Fibroblast of skin of back (primary cell): Measurements from ENCODE around the gene UPK3B.
"Not testable (repeated sequence)": the region's sequence is repeated elsewhere in the genome, so short reads cannot be mapped to it uniquely, and the experiment has no call there.

Experiments
- DNase-seq: peaks from one replicate; pipeline ENCODE4 v3.0.0-alpha.2; 2013

Gene UPK3B

DNA sequence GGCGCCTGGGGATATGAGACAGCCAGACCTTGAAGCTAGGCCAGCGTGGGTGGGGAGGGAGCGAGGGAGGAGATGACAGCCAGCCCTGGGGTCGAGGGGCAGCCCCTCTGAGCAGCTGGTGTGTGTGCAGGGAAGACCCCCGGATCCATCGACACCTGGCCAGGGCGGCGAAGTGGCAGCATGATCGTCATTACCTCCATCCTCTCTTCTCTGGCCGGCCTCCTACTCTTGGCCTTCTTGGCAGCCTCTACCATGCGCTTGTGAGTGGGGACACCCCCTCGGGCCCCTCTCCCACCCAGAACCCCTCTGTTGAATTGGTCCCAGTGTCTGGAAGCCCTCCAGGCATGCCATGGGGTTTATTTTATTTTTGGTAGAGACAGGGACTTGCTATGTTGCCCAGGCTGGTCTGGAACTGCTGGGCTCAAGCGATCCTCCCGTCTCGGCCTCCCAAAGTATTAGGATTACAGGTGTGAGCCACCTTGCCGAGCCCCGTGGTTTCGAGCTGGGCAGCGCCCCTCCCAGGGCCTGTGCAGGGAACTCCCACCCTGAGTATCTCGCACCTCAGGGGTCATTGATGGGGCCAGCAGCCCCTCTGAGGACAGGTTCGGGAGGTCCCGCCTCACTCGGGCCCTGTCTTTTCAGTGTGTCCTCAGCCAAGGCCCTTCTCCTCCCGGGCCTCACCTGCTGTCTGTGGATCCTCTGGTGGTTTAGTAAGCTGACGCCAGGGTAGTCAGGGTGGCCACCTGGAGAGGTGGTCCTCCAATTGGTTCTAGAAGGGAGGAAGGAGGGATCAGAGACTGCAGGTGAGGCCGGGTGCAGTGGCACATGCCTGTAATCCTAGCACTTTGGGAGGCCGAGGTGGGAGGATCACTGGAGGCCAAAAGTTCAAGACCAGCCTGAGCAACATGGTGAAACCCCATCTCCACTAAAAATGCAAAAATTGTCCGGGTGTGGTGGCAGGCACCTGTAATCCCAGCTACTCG, 3.8 kb downstream of the UPK3B start:
- DNase-seq = no peak

DNA sequence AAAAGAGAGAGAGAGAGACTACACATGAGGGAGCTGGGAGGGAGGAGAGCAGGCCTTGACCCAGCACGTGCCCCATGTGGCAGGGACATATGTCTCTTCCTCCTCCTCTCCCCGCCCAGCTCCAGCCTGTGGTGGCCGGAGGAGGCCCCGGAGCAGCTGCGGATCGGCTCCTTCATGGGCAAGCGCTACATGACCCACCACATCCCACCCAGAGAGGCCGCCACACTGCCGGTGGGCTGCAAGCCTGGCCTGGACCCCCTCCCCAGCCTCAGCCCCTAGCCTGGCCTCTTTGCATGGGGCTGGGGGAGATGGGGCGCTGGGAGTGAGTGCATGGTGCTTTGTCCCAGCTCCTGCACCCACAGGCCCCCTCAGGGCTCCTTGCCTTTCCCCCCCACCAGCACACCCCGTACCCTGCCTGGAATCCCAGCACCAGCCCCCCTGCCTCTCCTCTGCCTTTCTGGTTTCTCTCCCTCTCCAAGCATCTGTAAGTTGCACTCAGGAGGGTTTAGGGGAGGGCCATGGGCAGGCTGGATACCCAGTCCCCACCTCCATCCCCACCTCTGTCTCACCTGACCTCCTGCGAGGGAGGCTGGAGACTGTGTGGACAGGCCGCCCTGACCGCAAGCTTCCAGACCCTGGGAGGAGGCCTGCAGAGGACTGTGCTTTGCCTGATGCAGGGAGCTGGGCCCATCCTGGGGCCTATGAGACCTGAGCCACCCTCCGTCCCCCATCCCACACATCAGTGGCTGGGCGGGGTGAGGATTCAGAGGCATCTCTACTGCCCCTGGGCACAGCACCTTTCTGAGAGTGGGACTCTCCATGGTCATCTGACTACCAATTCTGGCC, 4.8 kb downstream of the UPK3B start:
- DNase-seq = no peak

DNA sequence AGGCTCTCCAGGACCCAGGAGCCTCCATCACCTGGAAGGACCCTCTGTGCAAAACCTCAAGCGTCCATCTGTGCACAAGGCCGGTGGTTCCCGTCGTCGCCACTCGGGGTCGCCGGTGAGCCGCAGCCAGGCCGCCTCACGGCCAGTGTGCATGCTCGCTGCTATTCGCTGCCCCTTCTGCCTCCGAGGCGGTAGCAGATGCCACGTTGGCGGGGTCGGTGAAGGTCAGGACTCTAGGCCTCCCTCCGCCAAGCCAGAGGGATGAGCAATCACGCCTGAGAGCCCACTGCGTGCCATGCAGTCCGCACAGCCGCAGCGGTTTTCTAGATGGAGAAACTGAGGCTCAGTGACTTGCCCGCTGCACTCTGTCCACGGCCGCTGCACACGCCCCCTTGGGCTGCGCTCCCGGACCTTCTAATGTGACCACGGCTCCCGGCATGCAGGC, 5.7 kb downstream of the UPK3B start:
- DNase-seq = no peak

DNA sequence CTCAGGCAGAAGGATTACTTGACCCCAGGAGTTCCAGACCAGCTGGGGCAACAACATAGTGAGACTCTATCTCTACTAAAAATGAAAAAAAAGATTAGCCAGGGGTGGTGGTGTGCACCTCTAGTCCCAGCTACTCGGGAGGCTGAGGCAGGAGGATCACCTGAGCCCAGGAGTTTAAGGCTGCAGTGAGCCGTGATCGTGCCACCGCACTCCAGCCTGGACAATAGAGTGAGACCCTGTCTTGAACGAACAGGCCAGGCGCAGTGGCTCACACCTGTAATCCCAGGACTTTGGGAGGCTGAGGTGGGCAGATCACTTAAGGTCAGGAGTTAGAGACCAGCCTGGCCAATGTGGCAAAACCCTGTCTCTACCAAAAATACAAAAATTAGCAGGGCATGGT, 6.6 kb downstream of the UPK3B start:
- not testable (repeated sequence) for DNase-seq

DNA sequence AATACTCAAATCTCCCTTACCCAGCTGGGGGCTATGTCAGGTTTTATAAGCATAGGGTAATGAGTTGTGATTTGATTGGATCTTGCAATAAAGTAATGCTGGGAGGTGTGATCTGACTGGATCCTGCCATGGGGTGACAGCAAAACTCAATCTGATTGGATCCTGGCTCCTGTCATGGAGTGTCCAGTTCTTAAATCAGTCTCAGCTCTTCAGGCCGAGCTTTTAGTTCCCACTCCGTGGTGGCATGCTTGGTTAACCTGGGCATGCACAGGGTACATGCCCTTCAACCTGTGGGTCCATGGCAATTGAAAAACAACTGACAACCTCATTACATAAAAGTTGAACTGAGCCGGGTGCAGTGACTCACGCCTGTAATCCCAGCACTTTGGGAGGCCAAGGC, 15.8 kb downstream of the UPK3B start:
- not testable (repeated sequence) for DNase-seq

DNA sequence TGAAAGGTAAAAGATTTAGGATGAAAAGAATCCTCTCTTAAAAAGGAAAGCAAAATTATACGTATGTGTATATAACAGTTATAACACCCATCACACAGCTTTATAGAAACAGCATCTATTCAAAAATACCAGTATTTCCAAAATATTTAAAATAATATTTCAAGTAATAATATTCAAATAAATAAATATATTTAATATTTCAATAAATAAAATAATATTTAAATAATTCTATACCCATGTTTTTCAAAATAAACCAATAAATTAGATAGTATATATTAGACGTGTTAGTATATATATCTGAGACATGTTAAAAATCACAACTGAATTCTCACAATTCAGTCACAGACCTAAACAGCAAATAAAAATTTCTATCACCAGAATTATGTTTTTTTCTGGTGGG, 21.3 kb downstream of the UPK3B start:
- DNase-seq = not testable (repeated sequence)

DNA sequence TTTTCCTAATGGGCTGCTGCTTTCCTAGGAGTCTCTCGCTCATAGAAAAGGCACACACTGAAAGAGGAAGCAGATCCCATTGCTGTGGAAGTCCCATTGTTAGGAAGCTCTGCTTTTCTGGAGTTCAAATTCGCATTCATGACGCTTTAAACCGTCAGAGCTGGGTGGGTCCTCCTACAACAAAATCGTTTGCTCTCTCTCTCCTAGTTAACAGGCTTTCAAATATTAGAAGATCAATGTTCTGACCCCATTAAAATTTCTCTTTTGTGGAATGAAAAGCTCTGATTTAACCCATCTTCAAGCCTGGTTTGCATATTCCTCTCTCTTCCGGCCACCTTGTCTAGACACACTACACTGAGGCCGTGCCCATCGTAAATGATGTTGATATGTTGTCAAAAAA, 32.8 kb downstream of the UPK3B start, which contains the start of gene SPDYE16:
TSS of gene SPDYE16 (minus strand) at position 101 of the 400 bp plus-strand sequence. CDS start 1,838 bp downstream, outside the sequence.
- DNase-seq = not testable (repeated sequence)

DNA sequence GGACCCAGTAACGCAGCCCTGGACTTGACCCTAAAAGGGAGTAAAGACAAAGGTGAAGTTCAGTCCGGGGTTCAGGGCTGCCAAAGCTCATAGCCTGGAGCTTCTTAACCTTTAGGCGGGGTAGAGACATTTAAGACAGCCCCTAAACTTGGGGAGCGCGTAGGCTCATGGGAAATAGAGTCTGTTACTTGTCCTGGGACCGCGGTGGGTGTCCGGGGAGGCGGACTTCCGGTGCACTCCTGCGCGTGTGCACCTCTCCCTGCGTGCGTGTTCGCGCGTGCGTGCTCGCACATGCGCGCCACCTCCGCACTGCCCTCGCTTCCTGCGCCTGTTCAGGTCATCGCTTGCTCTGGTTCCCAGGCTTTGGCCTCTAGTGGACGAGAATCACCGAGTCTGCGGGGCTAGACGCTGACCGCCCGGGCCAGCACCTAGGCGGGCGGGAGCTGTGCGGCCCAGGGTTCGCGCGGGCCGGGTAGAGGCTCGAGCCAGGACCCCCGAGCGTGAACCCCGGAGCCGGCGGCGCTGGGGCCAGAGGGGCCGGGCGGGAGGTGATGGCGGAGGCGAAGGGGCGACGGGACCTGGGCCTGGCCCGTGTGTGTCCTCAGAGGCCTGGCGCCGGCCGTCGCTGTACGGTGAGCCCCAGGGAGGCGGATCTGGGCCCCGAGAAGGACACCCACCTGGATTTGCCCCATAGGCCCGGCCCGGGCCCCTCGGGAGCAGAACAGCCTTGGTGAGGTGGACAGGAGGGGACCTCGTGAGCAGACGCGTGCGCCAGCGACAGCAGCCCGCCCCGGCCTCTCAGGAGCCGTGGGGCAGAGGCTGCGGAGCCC, 38.9 kb downstream of the UPK3B start:
- peak; percentile 90 for DNase-seq

DNA sequence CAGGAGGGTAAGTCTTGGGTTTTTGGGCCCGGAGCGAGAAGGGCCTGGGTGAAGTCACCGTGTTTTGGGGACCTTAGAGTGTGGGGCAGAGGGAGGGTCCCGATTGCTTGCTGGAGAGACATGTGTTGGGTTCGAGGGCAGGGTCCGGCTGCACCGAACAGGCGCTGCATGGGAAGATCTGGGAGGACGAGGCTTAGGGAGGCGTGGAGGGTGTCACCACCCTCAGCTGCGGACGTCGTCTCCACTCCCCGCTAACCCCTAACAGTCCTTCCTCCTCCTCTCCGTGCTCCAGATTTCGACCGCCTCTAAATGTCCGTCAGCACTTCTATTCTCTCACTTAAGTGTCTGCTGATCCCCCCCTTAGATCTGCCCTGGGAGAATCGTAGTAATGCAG, 39.5 kb downstream of the UPK3B start:
- DNase-seq = not testable (repeated sequence)

DNA sequence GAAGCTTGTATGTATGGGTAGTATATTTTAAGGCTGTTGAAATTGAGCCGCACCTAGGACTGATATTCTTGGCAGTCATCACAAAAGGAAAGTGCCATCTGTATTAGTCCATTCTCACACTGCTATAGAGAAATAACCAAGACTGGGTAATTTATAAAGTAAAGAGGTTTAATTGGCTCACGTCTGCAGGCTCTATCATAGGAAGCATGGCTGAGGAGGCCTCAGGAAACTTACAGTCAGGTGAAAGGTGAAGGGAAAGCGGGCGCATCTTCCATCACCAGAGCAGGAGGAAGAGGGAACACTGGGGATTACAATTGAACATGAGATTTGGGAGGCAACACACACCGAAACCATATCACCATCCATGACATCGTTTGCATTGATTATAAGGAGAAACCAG, 41.6 kb downstream of the UPK3B start:
- not testable (repeated sequence) for DNase-seq

DNA sequence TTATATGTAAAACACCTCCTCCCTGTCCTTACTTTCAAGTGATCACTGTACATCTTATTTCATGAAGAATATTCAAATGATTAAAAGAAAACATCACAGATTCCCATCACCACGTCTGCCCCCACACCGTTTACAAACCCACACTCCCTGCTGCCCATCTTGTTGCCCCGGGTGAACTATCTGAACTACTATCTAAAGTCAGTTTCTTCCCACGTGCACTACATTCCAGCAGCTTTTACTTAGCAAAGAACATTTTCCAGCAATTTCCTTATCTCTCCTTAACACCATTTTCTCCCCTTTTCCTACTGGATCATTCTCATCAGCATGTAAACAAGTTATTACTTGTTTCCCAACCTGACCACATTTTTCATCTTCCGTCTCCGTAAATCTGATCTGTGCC, 49.3 kb downstream of the UPK3B start:
- not testable (repeated sequence) for DNase-seq

DNA sequence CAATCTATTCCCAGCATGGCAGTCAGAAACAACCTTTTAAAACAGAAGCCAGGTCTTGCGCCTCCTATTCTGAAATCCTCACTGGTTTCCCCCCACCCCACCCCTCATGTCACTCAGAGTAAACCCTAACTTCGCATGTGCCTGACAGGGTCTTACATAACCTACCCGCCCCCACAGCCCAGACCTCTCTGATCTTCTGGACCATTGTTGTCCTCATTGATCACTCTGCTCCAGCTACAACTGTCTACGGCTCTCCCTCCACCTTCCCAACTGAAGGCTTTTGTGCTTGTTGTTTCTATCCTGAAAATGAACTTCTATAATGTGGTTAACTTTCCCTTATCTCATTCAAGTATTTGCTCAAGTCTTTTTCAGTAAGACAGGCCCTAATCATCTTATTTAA, 49.8 kb downstream of the UPK3B start:
- not testable (repeated sequence) for DNase-seq

DNA sequence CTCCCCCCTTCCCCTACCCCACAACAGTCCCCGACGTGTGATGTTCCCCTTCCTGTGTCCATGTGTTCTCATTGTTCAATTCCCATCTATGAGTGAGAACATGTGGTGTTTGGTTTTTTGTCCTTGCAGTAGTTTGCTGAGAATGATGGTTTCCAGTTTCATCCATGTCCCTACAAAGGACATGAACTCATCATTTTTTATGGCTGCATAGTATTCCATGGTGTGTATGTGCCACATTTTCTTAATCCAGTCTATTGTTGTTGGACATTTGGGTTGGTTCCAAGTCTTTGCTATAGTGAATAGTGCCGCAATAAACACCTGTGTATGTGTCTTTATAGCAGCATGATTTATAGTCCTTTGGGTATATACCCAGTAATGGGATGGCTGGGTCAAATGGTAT, 51.0 kb downstream of the UPK3B start:
- DNase-seq = not testable (repeated sequence)

DNA sequence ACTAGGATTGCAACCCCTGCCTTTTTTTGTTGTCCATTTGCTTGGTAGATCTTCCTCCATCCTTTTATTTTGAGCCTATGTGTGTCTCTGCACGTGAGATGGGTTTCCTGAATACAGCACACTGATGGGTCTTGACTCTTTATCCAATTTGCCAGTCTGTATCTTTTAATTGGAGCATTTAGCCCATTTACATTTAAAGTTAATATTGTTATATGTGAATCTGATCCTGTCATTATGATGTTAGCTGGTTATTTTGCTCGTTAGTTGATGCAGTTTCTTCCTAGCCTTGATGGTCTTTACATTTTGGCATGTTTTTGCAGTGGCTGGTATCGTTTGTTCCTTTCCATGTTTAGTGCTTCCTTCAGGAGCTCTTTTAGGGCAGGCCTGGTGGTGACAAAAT, 54.6 kb downstream of the UPK3B start:
- DNase-seq = not testable (repeated sequence)
